ENCODE results near the gene MAN2A2. TPM values are rescaled to one million over a fixed set of nuclear protein-coding genes. Genes with fewer than 3 reads are reported as not detected.

Gene MAN2A2
- total and polyA plus RNA-seq, 9 of the 15 experiments (the other 6 are each of a cell fraction or from before 2014, with no cell fraction given) = 7.3 to 151 (median 43.4) TPM

GRCh38 chr15:90901175-90902039 lies 1.7 kb upstream of the MAN2A2 start (continued):
- TF ChIP-seq JUND (IDR thresholded peaks at IDR 0.05; ENCODE audit: borderline replicate concordance, low read depth, low read length) (peak; percentile 66), JUND (tag; IDR thresholded peaks at IDR 0.05; ENCODE audit: borderline replicate concordance, low read depth, low read length) (peak; percentile 68; the same call in 2 of the 3 replicates), CBFA2T3 (IDR thresholded peaks at IDR 0.05) (peak; percentile 100)
- TF ChIP-seq, protein P1, sequence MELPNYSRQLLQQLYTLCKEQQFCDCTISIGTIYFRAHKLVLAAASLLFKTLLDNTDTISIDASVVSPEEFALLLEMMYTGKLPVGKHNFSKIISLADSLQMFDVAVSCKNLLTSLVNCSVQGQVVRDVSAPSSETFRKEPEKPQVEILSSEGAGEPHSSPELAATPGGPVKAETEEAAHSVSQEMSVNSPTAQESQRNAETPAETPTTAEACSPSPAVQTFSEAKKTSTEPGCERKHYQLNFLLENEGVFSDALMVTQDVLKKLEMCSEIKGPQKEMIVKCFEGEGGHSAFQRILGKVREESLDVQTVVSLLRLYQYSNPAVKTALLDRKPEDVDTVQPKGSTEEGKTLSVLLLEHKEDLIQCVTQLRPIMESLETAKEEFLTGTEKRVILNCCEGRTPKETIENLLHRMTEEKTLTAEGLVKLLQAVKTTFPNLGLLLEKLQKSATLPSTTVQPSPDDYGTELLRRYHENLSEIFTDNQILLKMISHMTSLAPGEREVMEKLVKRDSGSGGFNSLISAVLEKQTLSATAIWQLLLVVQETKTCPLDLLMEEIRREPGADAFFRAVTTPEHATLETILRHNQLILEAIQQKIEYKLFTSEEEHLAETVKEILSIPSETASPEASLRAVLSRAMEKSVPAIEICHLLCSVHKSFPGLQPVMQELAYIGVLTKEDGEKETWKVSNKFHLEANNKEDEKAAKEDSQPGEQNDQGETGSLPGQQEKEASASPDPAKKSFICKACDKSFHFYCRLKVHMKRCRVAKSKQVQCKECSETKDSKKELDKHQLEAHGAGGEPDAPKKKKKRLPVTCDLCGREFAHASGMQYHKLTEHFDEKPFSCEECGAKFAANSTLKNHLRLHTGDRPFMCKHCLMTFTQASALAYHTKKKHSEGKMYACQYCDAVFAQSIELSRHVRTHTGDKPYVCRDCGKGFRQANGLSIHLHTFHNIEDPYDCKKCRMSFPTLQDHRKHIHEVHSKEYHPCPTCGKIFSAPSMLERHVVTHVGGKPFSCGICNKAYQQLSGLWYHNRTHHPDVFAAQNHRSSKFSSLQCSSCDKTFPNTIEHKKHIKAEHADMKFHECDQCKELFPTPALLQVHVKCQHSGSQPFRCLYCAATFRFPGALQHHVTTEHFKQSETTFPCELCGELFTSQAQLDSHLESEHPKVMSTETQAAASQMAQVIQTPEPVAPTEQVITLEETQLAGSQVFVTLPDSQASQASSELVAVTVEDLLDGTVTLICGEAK (IDR thresholded peaks at IDR 0.05) = peak; percentile 42; the same call in 1 of the 2 replicates
- TF ChIP-seq, protein P1 (CRISPR knock-in tag; IDR thresholded peaks at IDR 0.05) = no peak
- TF ChIP-seq, protein P2, sequence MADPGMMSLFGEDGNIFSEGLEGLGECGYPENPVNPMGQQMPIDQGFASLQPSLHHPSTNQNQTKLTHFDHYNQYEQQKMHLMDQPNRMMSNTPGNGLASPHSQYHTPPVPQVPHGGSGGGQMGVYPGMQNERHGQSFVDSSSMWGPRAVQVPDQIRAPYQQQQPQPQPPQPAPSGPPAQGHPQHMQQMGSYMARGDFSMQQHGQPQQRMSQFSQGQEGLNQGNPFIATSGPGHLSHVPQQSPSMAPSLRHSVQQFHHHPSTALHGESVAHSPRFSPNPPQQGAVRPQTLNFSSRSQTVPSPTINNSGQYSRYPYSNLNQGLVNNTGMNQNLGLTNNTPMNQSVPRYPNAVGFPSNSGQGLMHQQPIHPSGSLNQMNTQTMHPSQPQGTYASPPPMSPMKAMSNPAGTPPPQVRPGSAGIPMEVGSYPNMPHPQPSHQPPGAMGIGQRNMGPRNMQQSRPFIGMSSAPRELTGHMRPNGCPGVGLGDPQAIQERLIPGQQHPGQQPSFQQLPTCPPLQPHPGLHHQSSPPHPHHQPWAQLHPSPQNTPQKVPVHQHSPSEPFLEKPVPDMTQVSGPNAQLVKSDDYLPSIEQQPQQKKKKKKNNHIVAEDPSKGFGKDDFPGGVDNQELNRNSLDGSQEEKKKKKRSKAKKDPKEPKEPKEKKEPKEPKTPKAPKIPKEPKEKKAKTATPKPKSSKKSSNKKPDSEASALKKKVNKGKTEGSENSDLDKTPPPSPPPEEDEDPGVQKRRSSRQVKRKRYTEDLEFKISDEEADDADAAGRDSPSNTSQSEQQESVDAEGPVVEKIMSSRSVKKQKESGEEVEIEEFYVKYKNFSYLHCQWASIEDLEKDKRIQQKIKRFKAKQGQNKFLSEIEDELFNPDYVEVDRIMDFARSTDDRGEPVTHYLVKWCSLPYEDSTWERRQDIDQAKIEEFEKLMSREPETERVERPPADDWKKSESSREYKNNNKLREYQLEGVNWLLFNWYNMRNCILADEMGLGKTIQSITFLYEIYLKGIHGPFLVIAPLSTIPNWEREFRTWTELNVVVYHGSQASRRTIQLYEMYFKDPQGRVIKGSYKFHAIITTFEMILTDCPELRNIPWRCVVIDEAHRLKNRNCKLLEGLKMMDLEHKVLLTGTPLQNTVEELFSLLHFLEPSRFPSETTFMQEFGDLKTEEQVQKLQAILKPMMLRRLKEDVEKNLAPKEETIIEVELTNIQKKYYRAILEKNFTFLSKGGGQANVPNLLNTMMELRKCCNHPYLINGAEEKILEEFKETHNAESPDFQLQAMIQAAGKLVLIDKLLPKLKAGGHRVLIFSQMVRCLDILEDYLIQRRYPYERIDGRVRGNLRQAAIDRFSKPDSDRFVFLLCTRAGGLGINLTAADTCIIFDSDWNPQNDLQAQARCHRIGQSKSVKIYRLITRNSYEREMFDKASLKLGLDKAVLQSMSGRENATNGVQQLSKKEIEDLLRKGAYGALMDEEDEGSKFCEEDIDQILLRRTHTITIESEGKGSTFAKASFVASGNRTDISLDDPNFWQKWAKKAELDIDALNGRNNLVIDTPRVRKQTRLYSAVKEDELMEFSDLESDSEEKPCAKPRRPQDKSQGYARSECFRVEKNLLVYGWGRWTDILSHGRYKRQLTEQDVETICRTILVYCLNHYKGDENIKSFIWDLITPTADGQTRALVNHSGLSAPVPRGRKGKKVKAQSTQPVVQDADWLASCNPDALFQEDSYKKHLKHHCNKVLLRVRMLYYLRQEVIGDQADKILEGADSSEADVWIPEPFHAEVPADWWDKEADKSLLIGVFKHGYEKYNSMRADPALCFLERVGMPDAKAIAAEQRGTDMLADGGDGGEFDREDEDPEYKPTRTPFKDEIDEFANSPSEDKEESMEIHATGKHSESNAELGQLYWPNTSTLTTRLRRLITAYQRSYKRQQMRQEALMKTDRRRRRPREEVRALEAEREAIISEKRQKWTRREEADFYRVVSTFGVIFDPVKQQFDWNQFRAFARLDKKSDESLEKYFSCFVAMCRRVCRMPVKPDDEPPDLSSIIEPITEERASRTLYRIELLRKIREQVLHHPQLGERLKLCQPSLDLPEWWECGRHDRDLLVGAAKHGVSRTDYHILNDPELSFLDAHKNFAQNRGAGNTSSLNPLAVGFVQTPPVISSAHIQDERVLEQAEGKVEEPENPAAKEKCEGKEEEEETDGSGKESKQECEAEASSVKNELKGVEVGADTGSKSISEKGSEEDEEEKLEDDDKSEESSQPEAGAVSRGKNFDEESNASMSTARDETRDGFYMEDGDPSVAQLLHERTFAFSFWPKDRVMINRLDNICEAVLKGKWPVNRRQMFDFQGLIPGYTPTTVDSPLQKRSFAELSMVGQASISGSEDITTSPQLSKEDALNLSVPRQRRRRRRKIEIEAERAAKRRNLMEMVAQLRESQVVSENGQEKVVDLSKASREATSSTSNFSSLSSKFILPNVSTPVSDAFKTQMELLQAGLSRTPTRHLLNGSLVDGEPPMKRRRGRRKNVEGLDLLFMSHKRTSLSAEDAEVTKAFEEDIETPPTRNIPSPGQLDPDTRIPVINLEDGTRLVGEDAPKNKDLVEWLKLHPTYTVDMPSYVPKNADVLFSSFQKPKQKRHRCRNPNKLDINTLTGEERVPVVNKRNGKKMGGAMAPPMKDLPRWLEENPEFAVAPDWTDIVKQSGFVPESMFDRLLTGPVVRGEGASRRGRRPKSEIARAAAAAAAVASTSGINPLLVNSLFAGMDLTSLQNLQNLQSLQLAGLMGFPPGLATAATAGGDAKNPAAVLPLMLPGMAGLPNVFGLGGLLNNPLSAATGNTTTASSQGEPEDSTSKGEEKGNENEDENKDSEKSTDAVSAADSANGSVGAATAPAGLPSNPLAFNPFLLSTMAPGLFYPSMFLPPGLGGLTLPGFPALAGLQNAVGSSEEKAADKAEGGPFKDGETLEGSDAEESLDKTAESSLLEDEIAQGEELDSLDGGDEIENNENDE (IDR thresholded peaks at IDR 0.05; ENCODE audit: low read depth, low read length) = no peak
